DLD1 (cell line): ENCODE results near the gene ADGRA1.

Experiments
- in situ Hi-C: cut with HindIII; loops from 2 replicates; pipeline ENCODE4 v1.10.0; 2017; ENCODE audit warnings: low sequenced_read_pairs

Gene ADGRA1

GRCh38 chr10:133072196-133072595, 15.5 kb upstream of the ADGRA1 start:
- in situ Hi-C loops: no loop called here

GRCh38 chr10:133072720-133073390, 14.9 kb upstream of the ADGRA1 start:
- in situ Hi-C loops: no loop called here

GRCh38 chr10:133075346-133076137, 12.2 kb upstream of the ADGRA1 start:
- in situ Hi-C loops: no loop called here

- in situ Hi-C loops: no loop called here
Observed at GRCh38 chr10:133076274-133077038, 11.3 kb upstream of the ADGRA1 start.

GRCh38 chr10:133079836-133080682, 7.7 kb upstream of the ADGRA1 start:
- in situ Hi-C loops: no loop called here

- in situ Hi-C loops: no loop called here
Observed at GRCh38 chr10:133080683-133081040, 7.1 kb upstream of the ADGRA1 start.

GRCh38 chr10:133081636-133082035, 6.1 kb upstream of the ADGRA1 start:
- in situ Hi-C loops: no loop called here

GRCh38 chr10:133082685-133083421, 4.9 kb upstream of the ADGRA1 start:
- in situ Hi-C loops: no loop called here

- in situ Hi-C loops: no loop called here
Observed at GRCh38 chr10:133083422-133084100, 4.2 kb upstream of the ADGRA1 start.

- in situ Hi-C loops: no loop called here
Observed at GRCh38 chr10:133084491-133084890, 3.2 kb upstream of the ADGRA1 start.

- in situ Hi-C loops: no loop called here
Observed at GRCh38 chr10:133085251-133086125, 2.2 kb upstream of the ADGRA1 start.

GRCh38 chr10:133086247-133086646, 1.5 kb upstream of the ADGRA1 start:
- in situ Hi-C loops: no loop called here

- in situ Hi-C loops: no loop called here
Observed at GRCh38 chr10:133087045-133087678, 562 bp upstream of the ADGRA1 start.

- in situ Hi-C loops: no loop called here
Observed at GRCh38 chr10:133088179-133088955, 643 bp downstream of the ADGRA1 start.

GRCh38 chr10:133088956-133089800, 1.5 kb downstream of the ADGRA1 start:
- in situ Hi-C loops: no loop called here

GRCh38 chr10:133090101-133090500, 2.4 kb downstream of the ADGRA1 start:
- in situ Hi-C loops: no loop called here
